ENCODE measurements around the gene SORL1-AS1.

SORL1-AS1 gene

GRCh38 chr11:121451986-121452608, 670 bp downstream of the SORL1-AS1 start, which contains the start of gene SORL1:
Gene SORL1 (plus strand): TSS chr11:121452314. CDS start chr11:121452332, 18 bp downstream.
- DNase-seq (ENCODE audit: low read depth): no peak

- DNase-seq (ENCODE audit: low read depth): no peak
Measured at GRCh38 chr11:121451178-121451985, 1.4 kb downstream of the SORL1-AS1 start.

GRCh38 chr11:121450401-121450800, 2.4 kb downstream of the SORL1-AS1 start:
- no peak for DNase-seq (ENCODE audit: low read depth)

GRCh38 chr11:121449626-121450025, 3.1 kb downstream of the SORL1-AS1 start:
- DNase-seq (ENCODE audit: low read depth): no peak

- DNase-seq (ENCODE audit: low read depth): no peak
Measured at GRCh38 chr11:121449123-121449522, 3.6 kb downstream of the SORL1-AS1 start.

- no peak for DNase-seq (ENCODE audit: low read depth)
Measured at GRCh38 chr11:121448431-121448941, 4.3 kb downstream of the SORL1-AS1 start.

- DNase-seq (ENCODE audit: low read depth): no peak
Measured at GRCh38 chr11:121448011-121448410, 4.8 kb downstream of the SORL1-AS1 start.

- DNase-seq (ENCODE audit: low read depth): peak; percentile 1
Measured at GRCh38 chr11:121446752-121447156, 6.0 kb downstream of the SORL1-AS1 start.

- DNase-seq (ENCODE audit: low read depth): no peak
Measured at GRCh38 chr11:121445071-121445768, 7.5 kb downstream of the SORL1-AS1 start.

- DNase-seq (ENCODE audit: low read depth): no peak
Measured at GRCh38 chr11:121444526-121444925, 8.2 kb downstream of the SORL1-AS1 start.

- no peak for DNase-seq (ENCODE audit: low read depth)
Measured at GRCh38 chr11:121443688-121444275, 9.0 kb downstream of the SORL1-AS1 start.

GRCh38 chr11:121441521-121441920, 11.2 kb downstream of the SORL1-AS1 start:
- DNase-seq (ENCODE audit: low read depth): no peak

GRCh38 chr11:121439759-121440158, 13.0 kb downstream of the SORL1-AS1 start:
- no peak for DNase-seq (ENCODE audit: low read depth)

- DNase-seq (ENCODE audit: low read depth): no peak
Measured at GRCh38 chr11:121439337-121439736, 13.4 kb downstream of the SORL1-AS1 start.

GRCh38 chr11:121437686-121438078, 15.1 kb downstream of the SORL1-AS1 start:
- DNase-seq (ENCODE audit: low read depth): no peak

GRCh38 chr11:121437018-121437685, 15.6 kb downstream of the SORL1-AS1 start:
- no peak for DNase-seq (ENCODE audit: low read depth)

GRCh38 chr11:121435551-121436511, 16.9 kb downstream of the SORL1-AS1 start:
- DNase-seq (ENCODE audit: low read depth): no peak

GRCh38 chr11:121435132-121435531, 17.6 kb downstream of the SORL1-AS1 start:
- no peak for DNase-seq (ENCODE audit: low read depth)

GRCh38 chr11:121431820-121432526, 20.8 kb downstream of the SORL1-AS1 start:
- DNase-seq (ENCODE audit: low read depth): no peak

GRCh38 chr11:121429556-121429955, 23.2 kb downstream of the SORL1-AS1 start:
- no peak for DNase-seq (ENCODE audit: low read depth)

Measured in stromal cell of bone marrow (primary cell).